ENCODE measurements around the gene GRXCR2.

DNA sequence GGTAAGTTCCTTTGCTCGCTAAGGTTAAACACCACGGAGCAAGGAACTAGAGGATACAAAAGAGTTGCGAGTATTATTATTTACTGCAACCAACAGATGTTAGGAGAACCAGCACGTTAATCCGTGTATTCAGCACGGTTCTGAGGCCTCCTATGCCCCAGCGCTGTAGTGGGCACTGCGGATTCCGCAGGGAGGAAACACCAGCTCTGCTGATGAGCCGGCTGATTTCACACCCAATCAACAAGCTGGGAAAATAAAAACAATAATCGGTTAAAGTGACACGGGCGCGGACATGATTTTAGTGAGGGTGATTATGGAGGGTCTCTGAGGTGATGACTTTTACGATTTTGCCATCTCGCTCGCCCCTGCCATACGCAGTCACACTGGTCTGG is 37.0 kb downstream of the GRXCR2 start:
- TF ChIP-seq, protein P1, sequence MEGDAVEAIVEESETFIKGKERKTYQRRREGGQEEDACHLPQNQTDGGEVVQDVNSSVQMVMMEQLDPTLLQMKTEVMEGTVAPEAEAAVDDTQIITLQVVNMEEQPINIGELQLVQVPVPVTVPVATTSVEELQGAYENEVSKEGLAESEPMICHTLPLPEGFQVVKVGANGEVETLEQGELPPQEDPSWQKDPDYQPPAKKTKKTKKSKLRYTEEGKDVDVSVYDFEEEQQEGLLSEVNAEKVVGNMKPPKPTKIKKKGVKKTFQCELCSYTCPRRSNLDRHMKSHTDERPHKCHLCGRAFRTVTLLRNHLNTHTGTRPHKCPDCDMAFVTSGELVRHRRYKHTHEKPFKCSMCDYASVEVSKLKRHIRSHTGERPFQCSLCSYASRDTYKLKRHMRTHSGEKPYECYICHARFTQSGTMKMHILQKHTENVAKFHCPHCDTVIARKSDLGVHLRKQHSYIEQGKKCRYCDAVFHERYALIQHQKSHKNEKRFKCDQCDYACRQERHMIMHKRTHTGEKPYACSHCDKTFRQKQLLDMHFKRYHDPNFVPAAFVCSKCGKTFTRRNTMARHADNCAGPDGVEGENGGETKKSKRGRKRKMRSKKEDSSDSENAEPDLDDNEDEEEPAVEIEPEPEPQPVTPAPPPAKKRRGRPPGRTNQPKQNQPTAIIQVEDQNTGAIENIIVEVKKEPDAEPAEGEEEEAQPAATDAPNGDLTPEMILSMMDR (conservative IDR thresholded peaks at IDR 0.05) = no peak
- no peak for TF ChIP-seq ZFX (IDR thresholded peaks at IDR 0.05)
